ENCODE measurements around the gene TRPV6. TPM values are rescaled to one million over a fixed set of nuclear protein-coding genes. Genes with fewer than 3 reads are reported as not detected.

Gene TRPV6
- total RNA-seq, 4 donors from 2014 or later: 0.25 to 2.9 (median 1.2) TPM

DNA sequence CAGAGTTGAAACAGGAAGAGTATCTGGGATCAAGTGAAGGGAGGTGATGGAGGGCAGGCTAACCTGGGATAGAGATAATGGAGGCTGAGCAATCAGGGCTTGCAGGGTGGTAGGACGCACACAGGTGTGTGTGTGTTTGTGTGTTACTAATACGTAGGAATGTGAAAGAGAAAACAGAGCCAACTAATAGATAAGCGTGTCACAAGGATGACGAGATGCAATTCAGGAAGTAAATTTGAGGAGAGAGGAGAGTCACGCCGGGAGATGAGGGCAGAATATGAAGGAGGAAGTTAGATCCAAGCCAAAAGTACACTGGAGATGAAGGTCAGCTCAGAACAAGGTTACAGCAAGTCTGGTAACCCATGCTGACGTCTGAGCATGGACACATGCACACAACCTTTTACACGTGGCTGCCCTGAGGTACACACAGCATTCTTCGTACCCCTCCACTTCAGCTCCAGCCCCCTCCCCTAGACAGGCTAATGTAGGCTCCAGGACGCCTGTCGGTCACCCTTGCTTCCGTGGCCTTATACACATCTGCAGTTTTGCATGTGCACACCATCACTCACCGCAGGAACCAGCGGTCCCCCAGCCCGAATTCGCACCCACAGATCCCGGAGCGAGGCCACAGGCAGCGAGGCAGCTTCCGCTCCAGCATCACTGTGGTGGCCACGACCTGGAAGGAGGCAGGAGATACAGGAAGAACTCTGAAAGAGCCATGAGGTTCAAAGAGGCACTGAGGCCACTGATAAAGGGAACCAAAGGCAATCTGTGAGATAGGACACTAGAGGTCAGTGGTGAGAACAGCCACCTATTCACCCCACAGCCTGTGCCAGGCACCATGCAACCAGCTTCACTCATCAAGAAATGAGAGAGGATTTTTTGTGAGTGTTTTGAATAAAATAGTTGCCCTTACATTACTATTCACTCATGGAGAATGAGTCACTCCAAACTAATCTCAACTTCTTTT, 23.7 kb upstream of the TRPV6 start:
- peak; percentile 13 to 15 for DNase-seq
- H3K9me3 ChIP-seq: no peaks in the 10 kb centered on the region
- no peaks in the 10 kb centered on the region for H3K27me3 ChIP-seq
- no peaks in the 10 kb centered on the region for H3K36me3 ChIP-seq
- intact Hi-C loops (cut with DNase I): no loop called here
- no peak overlapping the region for H3K4me3 ChIP-seq (replicated peaks in 1 of 3)
- no peak overlapping the region for H3K27ac ChIP-seq
- H3K4me1 ChIP-seq: no peaks in the 10 kb centered on the region
- WGBS, 2 donors: 82% methylated on average over 20 to 21 of the region's 21 CpGs
- TF ChIP-seq, protein P1, sequence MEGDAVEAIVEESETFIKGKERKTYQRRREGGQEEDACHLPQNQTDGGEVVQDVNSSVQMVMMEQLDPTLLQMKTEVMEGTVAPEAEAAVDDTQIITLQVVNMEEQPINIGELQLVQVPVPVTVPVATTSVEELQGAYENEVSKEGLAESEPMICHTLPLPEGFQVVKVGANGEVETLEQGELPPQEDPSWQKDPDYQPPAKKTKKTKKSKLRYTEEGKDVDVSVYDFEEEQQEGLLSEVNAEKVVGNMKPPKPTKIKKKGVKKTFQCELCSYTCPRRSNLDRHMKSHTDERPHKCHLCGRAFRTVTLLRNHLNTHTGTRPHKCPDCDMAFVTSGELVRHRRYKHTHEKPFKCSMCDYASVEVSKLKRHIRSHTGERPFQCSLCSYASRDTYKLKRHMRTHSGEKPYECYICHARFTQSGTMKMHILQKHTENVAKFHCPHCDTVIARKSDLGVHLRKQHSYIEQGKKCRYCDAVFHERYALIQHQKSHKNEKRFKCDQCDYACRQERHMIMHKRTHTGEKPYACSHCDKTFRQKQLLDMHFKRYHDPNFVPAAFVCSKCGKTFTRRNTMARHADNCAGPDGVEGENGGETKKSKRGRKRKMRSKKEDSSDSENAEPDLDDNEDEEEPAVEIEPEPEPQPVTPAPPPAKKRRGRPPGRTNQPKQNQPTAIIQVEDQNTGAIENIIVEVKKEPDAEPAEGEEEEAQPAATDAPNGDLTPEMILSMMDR (IDR thresholded peaks at IDR 0.05): peak in 4 of 6 experiments; percentile 22 to 45 (median 28)
- TF ChIP-seq POLR2A (IDR thresholded peaks at IDR 0.05): no peak

DNA sequence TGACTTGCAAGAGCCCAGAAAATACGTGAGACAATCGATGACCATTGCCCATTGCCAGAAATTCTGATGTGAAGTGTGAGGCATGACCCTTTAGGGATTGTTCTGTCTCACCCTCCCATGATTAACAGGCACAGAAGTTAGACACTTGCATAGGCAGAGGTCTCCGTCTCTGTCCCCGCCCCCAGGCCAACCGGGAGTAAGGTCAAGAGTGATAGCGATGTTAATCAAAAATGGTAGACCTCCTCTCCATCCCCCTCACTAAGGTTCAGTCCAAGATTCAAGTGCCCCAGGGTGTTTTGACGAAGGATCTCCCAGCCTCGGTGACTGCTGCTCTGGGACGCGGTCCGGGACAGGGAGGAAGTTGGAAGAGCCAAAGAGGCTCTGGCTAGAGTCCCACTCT, 22.7 kb upstream of the TRPV6 start:
- TF ChIP-seq, protein P1 (IDR thresholded peaks at IDR 0.05): no peak
- TF ChIP-seq POLR2A (IDR thresholded peaks at IDR 0.05): no peak
- Histone ChIP-seq H3K27me3 (no peaks in the 10 kb centered on the region), H3K9me3 (no peaks in the 10 kb centered on the region), H3K27ac (no peak overlapping the region), H3K36me3 (no peaks in the 10 kb centered on the region), H3K4me1 (no peaks in the 10 kb centered on the region), H3K4me3 (replicated peaks in 1 of 3) (no peak overlapping the region)
- WGBS, 2 donors: 54 to 73% methylated on average over 11 of the region's 11 CpGs
- no peak for DNase-seq
- intact Hi-C loops (cut with DNase I): no loop called here

DNA sequence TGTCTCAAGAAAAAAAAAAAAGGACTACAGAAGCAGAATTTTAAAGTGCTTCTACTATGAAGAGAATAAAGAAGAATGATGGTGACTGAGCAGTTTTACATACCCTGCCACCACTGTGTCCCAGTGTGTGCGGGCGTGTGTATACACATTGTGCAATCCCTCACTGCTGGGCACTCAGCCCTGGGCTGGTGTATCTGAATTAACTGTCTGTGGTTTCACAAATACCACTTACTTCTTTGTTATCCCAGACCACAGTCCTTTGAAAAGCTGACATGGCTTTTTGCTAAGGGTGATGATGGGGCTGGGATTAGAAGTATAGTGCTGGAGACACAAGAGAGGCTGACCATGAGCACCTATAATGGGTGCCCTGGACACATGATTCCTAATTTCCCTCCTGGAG, 21.1 kb upstream of the TRPV6 start:
- intact Hi-C loops (cut with DNase I): no loop called here
- Histone ChIP-seq H3K27ac (no peak overlapping the region), H3K36me3 (no peaks in the 10 kb centered on the region), H3K27me3 (no peaks in the 10 kb centered on the region), H3K4me1 (no peaks in the 10 kb centered on the region), H3K9me3 (no peaks in the 10 kb centered on the region), H3K4me3 (replicated peaks in 1 of 3) (no peak overlapping the region)
- WGBS, 2 donors: 71 to 99% methylated on average over 2 of the region's 2 CpGs
- DNase-seq: no peak
- TF ChIP-seq, protein P1 (IDR thresholded peaks at IDR 0.05): no peak
- TF ChIP-seq POLR2A (IDR thresholded peaks at IDR 0.05): no peak

DNA sequence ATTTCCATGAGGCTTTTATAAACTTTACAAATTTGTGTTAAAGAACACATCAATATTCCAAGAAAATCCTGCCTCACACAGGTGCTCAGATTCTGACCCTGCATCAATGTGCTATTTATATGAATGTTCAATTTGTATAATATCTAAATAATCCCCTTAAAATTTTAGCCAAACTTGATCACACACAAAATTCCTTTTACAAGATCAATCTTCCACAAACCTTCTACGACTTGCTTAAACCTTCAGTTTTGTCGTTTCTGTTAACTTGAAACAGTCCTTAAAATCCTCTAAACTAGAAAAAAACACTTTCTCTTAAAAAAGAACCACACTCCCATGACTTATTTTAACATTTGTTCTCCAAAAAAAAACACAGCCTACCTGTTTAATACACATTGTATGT, 20.2 kb upstream of the TRPV6 start:
- no peak overlapping the region for H3K4me3 ChIP-seq (replicated peaks in 1 of 3)
- no peaks in the 10 kb centered on the region for H3K9me3 ChIP-seq
- H3K27me3 ChIP-seq: no peaks in the 10 kb centered on the region
- no peaks in the 10 kb centered on the region for H3K36me3 ChIP-seq
- no peak overlapping the region for H3K27ac ChIP-seq
- no peak for DNase-seq
- WGBS, 2 donors: 75 to 77% methylated on average over 2 of the region's 2 CpGs
- TF ChIP-seq, protein P1 (IDR thresholded peaks at IDR 0.05): no peak
- TF ChIP-seq POLR2A (IDR thresholded peaks at IDR 0.05): no peak
- H3K4me1 ChIP-seq: no peaks in the 10 kb centered on the region
- intact Hi-C loops (cut with DNase I): no loop called here

DNA sequence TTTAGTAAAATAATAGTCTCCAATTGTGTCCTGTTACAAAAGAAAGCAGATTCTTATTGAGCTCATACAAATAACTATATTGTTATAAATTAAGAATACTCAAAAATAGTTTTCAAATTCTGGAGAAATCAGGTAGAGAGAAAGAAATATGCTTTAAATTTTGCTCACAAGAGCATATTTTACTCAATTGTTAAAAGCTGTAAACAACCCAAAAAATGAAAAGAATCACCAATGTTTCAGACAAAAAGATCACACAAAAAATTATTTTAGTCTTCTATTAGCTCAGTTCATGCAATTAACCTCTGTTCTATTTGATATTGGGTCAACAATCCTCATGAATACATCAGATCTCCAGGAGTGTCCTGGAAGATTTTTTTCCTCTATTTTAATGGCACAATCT, 18.6 kb upstream of the TRPV6 start:
- Histone ChIP-seq H3K9me3 (no peaks in the 10 kb centered on the region), H3K36me3 (no peaks in the 10 kb centered on the region), H3K27ac (no peak overlapping the region), H3K4me1 (no peaks in the 10 kb centered on the region), H3K27me3 (no peaks in the 10 kb centered on the region), H3K4me3 (replicated peaks in 1 of 3) (no peak overlapping the region)
- intact Hi-C loops (cut with DNase I): no loop called here
- DNase-seq: no peak
- TF ChIP-seq, protein P1 (IDR thresholded peaks at IDR 0.05): no peak
- no peak for TF ChIP-seq POLR2A (IDR thresholded peaks at IDR 0.05)

Data from thyroid gland (tissue), 4 donors.